Skin epidermis (tissue), 12 donors: ENCODE results near the gene IRAK3.
"Not testable (repeated sequence)": the region's sequence is repeated elsewhere in the genome, so short reads cannot be mapped to it uniquely, and the experiment has no call there.

Experiments used
- H3K27ac ChIP-seq, 21 experiments: fragments of 200-600 bp; sonication (generic) in 11 of 21; one replicate each; pipeline ENCODE4 v1.5.0; 2020; ENCODE audit warnings: mild to moderate bottlenecking in 3 of 21, inconsistent platforms in 2 of 21, moderate library complexity in 2 of 21
- H3K4me3 ChIP-seq, 7 experiments: fragments of 200-600 bp; sonication (generic) in 2 of 7; one replicate each; pipeline ENCODE4 v1.5.0; 2020; ENCODE audit warnings: inconsistent platforms in 2 of 7, mild to moderate bottlenecking in 2 of 7, moderate library complexity in 1 of 7

IRAK3 gene

DNA sequence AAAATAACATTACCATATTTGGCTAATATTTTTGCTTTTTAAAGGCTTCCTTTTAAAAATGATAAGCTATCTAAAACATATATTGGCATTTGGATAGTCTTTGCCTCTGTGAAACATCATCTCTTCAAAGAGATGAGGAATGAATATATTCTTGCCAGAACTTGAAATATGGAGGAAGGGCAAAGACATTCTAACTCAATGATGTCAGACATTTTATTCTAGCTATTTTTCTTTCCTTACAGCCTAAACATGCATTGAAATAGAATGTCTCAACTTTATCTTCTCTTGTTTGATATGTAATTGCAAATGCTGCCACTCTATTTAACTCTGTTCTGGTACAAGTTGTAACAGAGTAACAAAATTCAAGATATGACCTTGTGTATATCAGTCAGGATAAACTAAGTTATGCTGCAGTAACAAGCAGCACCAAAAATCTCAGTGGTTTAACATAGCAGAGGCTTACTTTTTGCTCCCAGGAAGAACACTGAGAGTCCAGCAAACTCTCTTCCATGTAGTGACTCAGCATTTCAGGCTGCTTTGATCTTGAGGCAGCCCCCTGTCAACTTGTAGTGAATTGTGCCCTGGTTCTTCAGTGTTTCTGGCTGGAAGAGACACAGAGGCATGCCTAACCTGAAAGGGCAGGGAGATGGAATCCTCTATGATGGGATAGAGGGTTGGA is 11.0 kb downstream of the IRAK3 start:
- no peak overlapping the region for H3K4me3 ChIP-seq
- no peak overlapping the region for H3K27ac ChIP-seq

DNA sequence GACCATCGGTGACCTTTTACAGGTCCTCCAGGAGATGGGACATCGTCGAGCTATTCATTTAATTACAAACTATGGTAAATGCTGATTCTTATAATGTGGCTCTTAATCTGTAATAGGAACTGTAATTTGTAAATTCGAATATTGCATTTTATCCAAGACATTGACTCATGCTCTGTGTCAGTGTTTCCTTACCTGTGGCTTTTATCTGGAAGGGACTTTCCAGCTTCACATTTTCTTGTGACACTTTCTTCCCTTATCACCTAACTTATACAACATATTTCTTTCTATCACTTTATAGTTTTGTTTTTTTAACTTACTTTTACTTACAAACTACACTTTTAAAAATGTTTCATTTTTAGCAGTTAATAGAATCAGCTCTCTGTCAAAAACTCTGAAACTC is 14.8 kb downstream of the IRAK3 start:
- H3K27ac ChIP-seq = peak overlapping the region in 1 of 21 experiments; percentile 18
- no peak overlapping the region for H3K4me3 ChIP-seq

DNA sequence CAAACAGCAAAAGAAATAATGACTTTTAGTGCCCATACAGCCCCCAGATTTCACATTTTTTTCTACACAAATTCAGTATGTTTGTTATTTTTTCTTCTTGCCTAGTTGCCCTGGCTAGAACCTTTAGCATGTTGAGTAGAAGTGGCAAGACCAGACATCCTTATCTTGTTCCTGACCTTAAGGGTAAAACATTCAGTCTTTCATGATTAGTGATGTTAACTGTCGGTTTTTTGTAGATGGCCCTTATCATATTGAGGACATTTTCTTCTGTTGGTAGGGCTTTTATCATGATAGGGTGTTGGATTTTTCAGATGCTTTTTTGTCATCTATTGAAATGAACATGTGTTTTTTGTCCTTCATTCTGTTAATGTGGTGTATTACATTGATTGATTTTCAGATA is 17.1 kb downstream of the IRAK3 start:
- no peak overlapping the region for H3K4me3 ChIP-seq
- H3K27ac ChIP-seq = no peak overlapping the region

DNA sequence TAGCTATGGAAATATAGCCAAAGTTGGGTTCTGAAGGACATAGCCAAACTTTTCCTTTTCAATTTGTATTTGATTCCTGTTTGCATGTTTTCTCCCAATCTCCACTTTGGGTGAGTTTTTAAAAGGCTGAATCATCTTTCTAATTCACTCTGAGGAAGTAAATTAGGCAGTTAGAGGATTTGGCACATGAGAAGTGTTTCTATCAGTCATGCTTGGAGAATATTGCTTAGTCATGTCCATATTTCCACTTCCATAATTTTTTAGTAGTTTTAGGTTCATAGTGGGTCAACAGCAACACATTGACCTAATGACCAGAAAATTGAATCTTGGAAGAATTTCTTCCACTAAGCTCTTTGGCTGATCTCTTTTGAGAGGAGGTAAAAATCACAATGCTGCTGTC is 21.8 kb downstream of the IRAK3 start:
- Histone ChIP-seq H3K4me3 (no peak overlapping the region), H3K27ac (no peak overlapping the region)

DNA sequence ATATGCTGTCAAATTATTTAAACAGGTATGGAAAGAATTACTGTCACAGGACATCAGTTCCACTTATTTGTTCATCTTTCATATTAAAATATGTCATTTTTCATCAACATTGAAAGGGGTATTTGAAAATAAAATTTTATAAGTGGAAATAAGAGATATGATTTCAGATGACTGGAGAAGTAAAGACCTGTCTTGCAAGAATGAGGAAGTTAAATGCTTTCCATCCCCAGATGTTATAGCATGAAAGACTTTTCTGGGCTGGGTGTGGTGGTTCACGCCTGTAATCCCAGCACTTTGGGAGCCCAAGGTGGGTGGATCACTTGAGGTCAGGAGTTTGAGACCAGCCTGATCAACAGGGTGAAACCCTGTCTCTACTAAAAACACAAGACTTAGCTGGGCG is 22.6 kb downstream of the IRAK3 start:
- H3K4me3 ChIP-seq, H3K27ac ChIP-seq: not testable (repeated sequence)

DNA sequence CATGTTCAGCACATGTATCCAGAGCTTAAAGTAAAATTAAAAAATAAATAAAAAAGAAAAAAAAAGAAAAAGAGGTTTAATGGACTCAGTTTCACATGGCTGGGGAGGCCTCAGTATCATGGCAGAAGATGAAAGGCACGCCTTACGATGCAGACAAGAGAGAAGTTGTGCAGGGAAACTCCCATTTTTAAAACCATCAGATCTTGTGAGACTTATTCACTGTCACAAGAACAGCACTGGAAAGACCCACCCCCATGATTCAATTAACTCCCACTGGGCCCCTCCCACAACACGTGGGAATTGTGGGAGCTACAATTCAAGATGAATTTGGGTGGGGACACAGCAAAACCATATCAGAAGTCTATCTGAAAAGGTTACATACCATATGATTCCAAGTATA is 24.0 kb downstream of the IRAK3 start:
- H3K4me3 ChIP-seq, H3K27ac ChIP-seq: not testable (repeated sequence)

DNA sequence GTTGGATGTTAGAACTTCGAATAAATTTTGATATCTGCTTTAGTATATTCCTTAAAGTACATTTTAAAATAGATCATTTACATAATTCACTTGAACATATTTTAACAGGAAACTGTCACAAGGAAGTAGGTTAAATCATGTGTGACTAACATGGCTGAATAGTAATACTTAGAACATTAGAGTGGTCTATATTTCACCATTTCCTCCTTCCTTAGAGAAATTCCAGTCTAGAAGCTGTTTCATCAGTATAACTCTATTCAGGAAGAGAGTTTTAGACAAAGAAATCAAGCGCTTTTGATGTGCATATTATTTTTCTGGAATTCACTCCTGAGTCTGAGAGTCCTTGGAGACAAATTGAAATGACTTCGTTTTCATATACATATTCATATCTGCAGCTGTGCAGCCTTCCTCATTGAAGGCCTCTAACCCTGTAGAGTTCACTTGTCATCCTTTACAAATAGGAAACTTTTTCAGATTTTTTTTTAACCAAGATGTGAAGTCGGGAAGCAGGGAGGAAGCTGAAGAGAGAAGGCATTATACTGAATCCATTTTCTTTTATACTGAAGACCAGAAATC is 28.4 kb downstream of the IRAK3 start:
- Histone ChIP-seq H3K27ac (peak overlapping the region in 1 of 21 experiments; percentile 3), H3K4me3 (no peak overlapping the region)

DNA sequence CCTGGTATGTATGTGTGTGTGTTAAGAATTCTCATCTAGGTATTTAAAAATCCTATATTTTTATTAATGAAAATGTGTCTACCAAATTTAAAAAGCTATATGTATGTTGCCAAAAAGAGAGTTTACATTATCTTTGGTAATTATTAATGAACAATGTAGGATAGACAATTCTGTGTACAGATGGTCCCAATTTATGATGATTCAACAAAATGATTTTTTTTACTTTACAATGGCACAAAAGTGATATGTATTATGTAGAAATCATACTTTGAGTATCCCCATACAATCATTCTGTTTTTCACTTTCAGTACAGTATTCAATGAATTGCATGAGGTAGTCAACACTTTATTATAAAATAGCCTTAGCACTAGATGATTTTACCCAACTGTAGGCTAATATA is 39.4 kb downstream of the IRAK3 start:
- no peak overlapping the region for H3K4me3 ChIP-seq
- no peak overlapping the region for H3K27ac ChIP-seq

DNA sequence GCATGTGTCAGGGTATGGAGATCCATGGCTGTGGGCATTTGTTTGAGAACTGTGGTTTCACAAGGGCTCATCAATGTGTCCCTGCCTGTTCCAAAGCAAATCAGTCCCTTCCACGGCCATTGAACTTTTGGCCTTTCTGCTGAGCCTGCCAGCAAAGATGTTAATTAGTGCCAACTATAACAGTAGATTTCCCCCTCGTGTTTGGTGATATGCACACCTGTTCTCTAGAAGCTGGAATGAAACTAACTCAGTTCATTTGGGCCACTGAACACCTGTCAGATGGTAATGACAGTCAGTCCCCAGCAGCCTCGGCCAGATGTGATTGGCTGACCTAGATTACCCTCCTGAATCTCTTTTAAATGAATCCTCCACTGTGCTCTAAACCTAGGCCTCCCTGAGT is 43.2 kb downstream of the IRAK3 start:
- H3K27ac ChIP-seq = no peak overlapping the region
- no peak overlapping the region for H3K4me3 ChIP-seq

DNA sequence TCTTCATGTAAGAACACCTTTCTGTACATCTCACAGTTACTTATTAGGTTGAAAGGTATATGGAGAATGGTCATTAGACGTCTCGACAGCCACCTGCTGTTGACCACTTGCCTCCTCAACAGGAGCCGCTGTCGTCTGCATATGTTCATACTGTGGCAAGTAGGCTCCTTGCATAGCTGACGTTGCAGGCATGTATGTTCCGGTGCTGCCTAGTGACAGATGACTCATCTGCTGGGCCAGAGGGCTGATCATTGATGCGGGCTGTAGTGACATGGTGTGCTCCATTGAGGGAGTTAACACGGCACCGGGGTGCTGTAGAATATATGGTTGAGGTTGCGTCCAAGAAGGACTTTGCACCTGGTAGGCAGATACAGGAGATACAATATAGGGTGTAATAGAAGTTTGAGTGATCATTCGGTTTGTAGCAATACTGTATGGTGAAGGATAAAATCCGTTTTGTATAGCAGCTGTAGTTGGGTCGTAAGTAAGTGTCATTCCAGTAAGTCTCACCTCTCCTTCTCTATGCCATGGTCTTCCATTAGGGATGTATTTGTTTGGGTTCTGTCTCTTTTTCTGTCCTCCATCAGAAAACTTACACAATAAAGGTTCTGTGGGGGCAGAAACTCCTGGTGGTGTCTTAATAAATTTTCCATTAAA is 45.2 kb downstream of the IRAK3 start:
- H3K27ac ChIP-seq = peak overlapping the region in 1 of 21 experiments; percentile 1

DNA sequence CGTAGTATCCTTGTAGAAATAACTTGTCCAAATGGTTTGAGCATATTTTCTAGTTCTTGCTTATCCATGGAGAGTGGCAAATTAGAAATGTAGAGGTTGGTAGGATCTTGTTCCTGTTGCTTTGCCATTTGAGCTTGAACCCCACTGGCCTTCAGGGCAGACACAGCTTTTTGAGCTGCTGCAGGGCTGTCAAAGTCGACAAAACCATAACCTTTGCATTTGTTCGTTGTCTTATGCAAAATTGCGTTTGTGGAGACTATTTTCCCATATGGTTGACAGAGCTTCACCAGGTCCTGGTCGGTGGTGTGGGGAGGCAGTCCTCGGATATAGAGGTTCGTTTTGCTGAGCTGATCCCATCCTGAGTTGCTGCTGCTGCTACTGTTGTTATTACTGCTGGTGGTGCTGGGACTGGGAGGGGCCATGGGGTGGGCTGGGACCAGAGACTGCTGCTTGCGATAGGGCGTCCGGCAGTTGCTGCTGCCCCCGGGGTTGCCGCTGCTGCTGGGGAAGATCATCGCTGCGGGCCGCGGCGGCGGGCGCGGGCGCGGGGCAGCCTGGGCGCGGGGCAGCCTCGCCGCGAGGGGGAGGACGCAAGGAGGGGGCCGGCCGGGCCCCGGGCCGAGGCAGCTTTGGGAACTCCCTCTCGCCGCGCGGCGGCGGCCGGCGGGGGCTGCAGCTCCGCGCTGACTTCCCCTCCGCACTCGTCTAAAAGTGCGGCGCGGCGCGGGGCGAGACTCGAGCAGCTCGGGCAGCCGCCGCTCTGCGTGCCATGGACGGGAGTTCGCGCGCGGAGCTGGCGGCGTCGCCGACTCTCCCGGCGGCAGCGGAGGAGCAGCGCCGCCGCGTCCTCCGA is 46.0 kb downstream of the IRAK3 start:
- H3K4me3 ChIP-seq = peak overlapping the region; percentile 38 to 55 (median 48)
- H3K27ac ChIP-seq = peak overlapping the region in 15 of 21 experiments; percentile 29 to 78 (median 69)

More for the DNA sequence above, 45.2 kb downstream of the IRAK3 start:
- not testable (repeated sequence) for H3K4me3 ChIP-seq

DNA sequence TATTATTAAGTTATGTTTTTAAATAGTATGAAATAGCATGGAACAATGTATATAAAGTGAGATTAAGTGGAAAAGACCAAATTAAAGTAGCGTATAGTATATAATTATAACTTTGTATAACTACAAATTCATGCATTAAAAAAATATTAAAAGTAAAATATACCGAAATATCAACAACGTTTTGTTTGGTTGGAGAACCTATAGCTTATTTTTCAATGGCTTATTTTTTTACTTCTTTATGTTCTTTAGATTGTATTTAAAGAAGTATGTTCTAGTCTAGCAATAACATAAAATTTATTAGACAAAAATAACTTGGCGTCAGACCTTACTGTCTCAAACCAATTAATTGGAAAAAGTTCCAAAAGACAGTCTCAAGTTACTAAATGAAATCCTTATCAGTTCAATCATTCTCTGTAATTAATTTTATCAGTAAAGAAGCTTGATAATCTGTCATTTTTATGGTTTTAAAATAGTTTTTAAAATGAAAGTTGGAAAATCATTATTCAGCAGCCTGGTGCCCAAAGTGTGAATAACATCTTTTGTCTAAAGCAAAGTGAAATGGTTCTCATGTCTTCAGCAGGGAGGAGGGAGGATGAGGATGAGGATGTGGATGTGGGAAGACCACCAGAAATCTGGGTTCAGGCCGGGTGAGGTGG is 46.7 kb downstream of the IRAK3 start:
- H3K4me3 ChIP-seq = peak overlapping the region; percentile 38 to 55 (median 48)
- H3K27ac ChIP-seq = peak overlapping the region in 15 of 21 experiments; percentile 29 to 78 (median 69)

DNA sequence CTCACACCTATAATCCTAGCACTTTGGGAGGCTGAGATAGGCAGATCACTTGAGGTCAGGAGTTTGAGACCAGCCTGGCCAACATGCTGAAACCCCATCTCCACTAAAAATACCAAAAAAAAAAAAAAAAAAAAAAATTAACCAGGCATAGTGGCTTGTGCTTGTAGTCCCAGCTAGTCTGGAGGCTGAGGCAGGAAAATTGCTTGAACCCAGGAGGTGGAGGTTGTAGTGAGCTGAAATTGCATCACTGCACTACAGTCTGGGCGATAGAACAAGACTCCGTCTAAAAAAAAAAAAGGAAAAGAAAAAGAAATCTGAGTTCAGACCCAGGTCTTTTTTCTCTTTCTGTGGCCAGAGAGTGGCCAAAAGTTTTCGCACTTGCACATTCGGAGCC is 47.3 kb downstream of the IRAK3 start:
- H3K4me3 ChIP-seq, H3K27ac ChIP-seq: not testable (repeated sequence)

DNA sequence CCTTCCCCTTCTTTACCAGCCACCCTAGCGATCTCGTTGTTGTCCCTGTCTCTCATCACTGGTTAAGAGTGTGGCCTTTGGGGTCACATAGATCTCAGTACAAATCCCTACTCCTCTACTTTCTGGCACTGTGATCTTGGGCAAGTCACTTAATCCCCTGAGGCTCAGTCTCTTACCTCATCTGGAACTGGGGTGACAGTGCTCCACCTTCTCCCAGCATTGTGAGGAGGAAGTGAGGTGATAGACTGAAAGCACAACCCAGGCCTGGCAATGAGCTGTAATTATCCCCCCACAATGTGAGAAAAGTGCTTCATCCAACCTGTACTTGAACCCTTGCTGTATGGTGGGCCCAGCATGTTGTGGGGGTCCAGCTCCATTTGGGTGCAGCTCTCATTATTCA is 48.0 kb downstream of the IRAK3 start:
- no peak overlapping the region for H3K27ac ChIP-seq
- no peak overlapping the region for H3K4me3 ChIP-seq

DNA sequence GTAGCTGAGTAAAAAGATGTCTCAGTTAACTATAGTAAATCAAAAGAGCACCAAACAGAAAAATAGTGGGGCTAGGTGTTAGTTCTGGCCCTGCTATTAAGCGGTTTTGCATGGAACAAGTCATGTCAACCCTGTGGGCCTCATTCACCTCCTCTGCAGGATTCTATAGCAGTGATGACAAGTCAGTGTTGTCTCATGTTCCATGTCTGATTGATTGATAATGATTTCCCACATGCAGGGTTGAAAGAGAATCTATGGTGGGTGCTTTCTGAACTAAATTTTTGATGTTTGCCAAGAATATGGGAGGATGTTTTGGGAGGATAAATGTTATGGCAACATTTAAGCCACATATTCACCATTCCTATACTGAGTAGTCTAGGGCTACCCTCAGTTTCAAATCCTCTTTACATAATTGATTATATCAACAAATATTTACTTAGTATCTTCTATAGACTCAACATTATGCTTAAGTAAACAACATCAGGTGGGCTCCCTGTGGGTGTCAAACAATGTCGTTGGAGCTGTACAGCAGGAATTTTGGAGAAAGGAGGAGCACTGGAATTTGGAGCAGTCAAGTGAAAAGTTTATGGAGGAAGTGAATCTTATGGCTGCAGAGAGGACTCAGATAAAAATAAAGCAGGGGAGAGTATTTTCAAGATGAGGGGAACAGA is 48.6 kb downstream of the IRAK3 start:
- no peak overlapping the region for H3K27ac ChIP-seq
- no peak overlapping the region for H3K4me3 ChIP-seq

DNA sequence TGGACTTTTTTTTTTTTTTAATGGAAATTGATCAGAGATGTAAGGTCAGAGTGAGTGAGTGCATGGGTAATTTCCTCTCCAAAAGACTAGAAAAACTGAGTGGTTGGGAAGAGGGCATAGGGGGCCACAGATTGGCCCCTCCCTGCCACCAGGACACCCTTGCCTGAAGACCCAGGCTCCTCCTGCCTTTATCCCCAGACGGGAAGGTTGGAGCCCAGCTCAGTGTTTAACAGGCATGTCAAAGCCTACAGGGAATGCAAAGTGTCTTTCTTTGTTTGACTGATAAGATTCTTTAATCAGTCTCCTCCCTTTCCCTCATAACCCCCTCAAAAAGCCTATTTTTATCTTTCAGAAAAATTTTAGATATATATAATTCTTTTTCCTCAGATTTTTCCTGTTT is 50.3 kb downstream of the IRAK3 start:
- no peak overlapping the region for H3K27ac ChIP-seq
- H3K4me3 ChIP-seq = no peak overlapping the region

DNA sequence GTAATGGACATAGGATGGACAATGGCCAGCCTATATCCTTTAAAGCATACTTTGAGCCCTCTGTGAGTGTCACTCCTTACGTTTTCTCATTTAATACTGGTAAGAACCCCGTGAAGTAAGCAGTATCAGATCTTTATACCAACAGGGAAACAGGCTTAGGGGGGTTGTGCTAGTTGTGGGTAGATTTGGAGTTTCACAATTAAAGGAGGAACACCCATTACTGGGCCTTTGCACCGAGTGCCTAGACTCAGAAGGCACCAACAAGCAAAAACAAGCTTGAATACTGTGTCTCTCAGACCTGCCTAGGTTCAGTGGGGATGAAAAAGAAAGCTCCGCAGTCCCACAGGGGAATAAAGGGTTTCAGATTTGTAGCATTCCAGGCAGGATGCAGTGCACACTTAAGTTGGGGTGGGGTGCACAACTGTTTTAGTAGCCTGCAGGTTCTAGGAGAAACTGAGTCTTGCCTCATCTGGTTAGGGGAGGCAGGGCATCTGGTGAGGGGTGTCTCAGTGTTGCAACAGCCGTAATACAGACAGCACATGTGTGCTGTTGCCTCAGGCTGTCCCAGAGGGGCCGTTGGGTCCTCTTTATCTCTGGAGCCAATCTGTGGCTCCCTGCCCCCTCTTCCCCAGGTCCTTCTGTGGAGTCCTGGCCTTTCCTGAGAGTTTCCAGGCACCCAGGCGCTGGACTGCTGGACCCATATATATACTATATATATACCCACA is 51.2 kb downstream of the IRAK3 start:
- Histone ChIP-seq H3K27ac (no peak overlapping the region), H3K4me3 (no peak overlapping the region)
